NAMALWA (cell line): ENCODE data around the gene COX10.
"Not testable (repeated sequence)": the region's sequence is repeated elsewhere in the genome, so short reads cannot be mapped to it uniquely, and the experiment has no call there.

Source experiments
- DNase-seq: peaks from one replicate; pipeline ENCODE4 v3.0.0-alpha.2; 2015; ENCODE audit warnings: low spot score

The COX10 gene

DNA sequence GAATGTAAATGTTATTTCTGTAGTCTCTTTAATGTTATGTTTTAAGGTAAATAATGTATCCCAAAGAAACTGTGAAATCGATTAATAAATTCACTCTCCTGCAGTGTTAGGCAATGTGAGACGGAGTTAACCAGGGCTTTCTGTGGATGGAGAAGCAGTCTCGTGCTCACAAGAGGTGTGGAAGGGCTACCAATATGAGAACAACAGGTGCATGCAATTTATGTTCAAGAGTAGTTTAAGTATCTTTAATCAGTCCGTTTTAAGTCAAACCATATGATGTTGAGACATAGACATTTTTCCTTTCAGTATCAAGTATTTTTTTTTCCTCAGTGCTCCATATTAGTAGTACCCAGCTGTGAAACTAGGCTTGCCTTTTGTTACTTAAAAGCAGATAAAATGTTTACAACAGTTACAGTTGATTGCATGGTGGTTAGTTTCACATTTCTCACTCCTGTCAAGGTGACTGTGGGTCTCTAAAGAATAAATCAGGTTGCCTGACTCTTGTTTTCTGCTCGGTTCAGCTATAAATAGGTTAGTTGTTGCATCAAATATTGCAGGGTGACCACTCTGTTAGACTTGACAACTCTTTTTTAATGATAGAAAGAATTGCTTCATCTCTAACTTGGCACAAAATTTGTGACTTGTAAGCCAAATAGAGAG is 54.4 kb downstream of the COX10 start:
- no peak for DNase-seq

DNA sequence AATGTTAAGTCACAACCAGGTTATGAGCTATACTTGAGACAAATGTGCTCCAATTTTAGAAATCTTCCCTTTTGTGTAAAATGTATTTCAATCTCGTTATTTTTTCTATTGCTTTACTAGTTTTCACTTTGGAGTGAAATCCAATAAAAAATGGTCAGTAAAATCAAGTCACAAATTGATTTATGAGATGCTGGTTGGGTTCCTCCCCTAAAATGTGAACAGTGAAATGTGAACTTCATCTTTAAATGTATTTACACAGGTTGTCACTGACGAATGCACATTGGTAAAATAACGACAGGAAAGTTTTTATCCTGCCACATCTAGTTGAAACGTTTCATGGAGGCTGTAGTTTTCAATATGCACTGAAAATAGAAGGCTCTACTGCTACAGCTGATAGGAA is 55.5 kb downstream of the COX10 start:
- DNase-seq, result no peak

DNA sequence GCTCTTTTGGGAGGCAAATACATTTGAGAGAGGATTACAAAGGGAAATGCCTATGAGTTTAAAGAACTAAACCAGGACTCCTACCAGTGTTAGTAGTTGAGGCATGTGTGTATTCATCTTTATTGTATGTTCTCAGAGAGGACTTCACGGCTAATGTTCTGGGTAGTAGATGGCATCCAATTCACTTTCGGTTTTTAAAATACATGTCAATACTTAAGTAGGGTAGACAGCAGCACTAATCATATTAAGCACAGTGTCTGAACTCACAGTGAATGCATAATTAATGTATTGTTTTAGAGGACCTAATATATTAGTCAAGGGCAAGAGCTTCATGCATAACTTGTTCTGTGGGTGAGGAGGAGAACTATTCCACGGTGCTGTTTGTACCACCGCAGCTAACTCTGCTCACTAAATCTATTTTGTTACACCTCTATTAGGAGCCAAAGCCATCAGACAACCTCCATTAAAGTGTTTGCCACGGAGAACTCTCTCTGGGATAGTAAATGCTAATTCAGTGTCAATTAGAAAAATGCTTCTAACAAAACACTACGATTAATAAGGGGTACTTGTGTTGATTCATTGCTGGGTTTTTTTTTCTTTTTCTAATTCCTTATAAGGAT is 56.3 kb downstream of the COX10 start:
- DNase-seq, result no peak

DNA sequence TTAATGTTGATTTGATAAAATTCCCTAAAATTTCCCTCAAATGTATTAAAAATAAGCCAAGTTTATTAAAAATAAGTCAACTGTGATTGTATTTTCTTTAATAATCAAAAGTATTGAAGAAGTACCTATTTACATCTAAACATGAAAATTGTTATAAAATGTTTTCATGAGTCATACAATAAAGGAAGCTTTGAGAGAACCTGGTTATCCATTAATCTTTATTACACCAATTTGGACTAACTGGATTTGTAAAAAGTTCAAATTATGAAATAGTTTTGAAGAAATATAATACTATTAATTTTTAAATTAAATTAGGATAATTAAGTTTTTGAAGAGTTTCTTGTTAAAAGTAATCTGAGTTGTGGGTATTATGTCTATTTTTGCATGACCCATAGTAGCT is 63.8 kb downstream of the COX10 start:
- no peak for DNase-seq

DNA sequence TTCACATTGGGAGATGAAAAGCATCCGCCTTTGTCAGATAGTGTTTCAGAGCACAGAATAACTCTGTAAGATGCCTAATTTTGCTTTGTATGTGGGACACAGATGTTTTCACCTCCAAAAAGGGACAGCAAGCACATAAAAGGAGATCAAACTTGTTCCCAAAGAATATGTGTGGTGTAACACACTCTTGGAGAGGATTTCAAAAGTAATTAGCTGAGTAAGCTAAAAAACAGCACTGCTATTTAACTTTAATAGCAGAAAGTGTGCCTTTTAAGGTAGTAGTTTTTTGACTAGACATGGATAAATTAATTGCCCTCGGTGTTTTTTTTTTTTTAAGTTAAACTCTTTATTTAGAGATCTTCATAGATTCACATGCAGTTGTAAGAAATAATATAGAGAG is 65.2 kb downstream of the COX10 start:
- no peak for DNase-seq

DNA sequence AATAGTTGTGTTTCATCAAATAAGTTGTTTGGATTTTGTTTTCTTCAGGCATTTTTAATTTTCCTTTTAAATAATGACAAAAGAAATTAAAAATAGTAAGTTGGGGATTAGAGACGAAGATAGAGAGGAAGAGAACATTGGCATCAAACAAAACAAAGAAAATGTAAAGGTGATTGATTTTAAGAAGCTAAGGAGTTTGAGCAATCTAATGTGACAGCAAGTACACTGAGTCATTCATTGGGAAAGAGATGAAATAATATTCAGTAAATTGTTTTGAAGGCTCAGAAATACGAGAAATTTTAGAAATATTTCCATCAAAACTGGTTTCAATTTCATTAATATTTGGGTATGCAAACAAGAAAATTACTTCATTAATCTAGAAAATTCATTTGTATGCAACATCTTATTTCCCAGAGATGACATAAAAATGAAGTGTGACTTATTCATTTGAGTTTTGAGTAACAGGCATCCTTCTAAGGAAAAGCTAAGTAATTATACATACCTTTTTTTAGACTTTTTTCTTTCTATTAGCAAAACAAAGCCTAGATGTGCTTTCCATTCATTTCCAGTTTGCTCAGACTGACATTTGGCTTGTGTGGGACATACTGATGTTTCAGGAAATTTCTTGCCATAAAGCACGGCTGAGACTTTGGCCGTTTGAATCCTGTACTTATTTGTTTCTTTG is 66.7 kb downstream of the COX10 start:
- no peak for DNase-seq

DNA sequence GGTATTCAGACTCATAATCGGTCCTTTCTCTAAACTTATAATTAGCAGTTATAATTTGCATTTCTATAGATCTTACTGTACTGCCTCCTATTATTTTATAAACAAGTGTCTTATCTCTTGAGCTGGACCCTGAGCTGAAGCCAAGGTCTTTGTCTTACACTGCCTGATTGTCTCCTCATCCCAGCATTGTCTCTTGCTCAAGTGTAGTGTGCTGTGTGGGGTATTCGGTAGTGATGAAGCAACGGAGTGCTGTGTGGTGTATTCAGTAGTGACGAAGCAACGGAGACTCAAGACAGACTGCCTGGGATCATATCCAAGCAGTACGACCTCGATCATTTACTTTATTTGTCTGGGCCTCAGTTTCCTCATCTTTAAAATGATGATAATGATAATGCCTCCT is 69.3 kb downstream of the COX10 start:
- no peak for DNase-seq

DNA sequence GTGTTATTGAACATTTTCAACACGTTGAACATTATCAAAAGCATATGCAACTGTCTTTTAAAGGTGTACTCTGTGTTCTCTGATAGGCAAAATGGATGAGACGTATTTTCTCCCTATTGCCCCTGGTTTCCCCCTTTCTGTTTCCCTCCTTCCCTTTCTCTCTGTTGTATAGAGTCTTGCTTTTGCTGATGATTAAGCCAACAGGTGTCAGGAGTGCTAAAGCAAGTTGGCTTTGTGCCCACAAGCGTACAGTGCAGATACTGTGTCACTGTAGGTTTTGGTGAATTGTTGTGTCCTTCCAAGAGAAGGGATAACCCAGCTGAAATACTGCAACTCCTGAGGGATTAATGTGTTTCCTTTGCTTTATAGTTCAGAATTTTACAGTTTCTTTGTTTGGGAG is 74.4 kb downstream of the COX10 start:
- DNase-seq, result no peak

DNA sequence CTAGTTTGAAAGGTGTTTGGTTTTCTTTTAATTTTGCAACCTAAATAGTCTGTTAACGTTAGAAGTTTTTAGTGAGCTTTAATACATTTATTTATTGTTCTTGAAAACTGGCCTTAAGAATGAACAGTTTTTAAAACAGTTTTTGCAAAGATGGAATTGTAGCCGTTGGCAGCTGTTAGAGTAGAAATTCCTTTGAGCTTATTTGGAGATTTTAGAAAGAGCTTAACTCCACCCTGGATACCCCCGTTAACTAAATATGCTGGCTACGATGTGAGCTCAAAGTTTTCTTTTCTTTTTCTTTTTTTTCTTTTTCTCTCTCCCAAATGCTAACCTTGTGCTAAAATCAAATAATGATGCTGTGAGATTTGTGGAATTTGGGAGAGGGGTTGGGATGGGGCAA is 75.2 kb downstream of the COX10 start:
- DNase-seq, result no peak

DNA sequence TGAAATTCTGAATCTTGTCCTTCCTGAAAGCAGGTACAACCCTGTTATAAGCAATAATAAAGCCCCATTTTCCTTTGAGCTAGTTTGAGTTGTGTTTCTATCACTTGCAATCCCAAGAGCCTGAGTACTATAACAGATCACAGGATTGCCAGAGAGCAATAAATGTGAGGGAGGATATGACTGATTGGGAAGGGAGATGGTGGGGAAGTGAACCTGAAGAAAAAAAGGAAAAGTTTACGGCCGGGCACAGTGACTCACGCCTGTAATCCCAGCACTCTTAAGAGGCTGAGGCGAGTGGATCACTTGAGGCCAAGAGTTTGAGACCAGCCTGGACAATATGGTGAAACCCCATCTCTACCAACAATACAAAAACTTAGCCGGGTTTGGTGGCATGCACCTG is 80.4 kb downstream of the COX10 start:
- DNase-seq, result no peak

DNA sequence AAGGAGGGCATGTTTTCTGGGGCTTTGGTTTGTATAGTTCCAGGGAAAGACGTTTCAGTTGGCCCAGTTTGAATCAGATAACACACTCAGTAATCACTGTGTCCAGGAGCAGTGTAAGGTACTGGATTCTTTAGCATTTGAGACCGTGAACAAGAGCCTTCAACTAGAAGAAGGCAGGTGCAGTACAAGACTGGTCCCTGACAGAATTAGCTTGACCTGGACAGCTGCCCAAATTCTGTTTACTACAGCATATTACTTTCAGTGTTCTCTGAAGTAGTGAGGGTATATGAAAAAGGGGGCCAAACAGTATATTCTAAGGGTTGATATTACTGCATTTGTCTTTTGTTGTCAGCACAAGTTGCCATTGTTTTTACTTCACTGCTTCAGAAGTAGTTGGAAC is 81.3 kb downstream of the COX10 start:
- no peak for DNase-seq

DNA sequence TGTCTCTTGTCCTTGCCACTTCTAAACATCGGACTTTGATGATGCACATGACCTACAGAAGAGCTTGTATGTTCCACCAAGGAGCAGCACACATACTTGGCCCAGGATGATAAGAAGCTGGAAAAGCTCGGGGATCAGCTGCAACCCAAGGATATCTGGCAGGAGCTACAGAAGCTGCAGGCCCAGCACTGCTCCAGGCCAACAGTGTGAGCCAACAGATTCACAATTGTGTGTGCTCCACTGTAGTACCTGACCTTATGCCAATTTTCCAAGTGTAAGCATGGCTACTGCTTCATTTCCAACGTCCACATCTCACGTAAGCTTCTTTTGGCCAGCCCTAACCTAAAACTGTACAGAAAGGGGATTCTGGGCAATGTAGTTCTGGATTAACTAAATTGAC is 83.4 kb downstream of the COX10 start:
- no peak for DNase-seq

DNA sequence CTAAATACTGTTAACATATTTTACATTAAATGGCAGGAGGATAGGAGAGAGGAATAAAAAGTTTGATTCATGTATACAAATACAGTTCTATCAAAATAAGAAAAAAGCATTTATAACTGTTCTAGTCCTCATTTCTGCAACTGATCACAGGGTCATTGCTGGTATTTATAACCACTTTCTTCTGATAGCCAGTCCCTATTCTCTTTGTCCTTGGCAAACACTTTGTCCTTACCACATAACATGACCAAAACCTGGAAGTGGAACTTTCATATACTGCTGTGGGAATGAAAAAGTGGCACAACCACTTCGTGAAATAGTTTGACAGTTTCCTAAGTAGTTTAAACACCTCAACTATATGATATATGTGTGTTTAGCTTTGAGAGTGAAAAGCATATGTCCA is 84.1 kb downstream of the COX10 start:
- DNase-seq, result no peak

DNA sequence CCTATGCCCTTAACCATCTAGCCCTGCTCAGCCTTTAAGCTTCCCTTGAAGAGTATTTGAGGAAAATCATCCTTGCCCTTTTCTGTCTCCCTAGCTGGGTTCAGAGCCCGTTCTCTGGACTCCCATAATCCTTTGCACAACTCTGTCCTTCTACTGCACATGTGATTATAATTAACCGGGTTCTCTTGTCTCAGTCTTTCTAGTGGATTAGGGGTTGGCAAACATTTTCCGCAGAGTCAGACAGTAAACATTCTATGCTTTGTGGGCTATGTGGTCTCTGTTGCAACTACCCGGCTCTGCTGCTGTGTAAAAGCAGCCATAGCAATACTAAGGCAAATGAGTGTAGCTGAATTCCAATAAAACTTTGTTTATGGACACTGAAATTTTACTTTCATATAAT is 87.4 kb downstream of the COX10 start:
- no peak for DNase-seq

DNA sequence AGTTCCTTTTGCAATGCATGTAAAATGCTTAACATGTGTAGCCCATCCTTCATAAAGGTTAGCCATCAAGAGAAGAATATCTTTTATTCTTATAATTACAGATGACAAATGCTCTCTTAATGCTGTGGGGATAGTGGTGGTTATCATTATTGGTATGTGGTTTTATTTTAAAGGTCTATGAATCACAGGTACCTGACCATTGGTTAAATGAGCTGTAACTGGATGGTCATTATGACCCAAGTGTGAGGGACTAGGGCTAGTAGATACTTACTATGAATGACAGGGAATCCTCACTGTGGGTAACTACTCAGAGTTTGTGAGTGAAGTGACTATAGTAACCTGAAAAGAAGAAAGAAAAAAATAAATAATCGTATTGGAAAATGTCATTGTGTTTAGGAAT is 88.5 kb downstream of the COX10 start:
- no peak for DNase-seq

DNA sequence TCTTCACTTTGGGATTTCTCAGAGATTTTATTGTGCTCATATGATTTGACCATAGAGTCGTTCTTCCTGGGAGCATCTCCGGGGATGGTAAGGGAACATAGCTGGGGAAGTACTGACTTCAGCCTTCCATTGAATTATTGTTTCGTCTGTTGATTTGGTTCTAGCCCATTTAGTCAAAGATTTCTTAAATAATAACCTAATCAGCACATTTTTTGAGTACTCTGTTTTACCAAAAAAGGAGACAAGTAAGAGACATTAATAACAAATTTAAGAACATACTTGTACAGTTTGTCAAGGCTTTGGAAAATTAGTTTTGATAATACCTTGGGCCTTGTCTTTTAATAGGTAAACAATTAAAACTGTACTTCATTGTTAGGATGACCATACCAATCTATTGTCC is 89.4 kb downstream of the COX10 start:
- DNase-seq, result no peak

DNA sequence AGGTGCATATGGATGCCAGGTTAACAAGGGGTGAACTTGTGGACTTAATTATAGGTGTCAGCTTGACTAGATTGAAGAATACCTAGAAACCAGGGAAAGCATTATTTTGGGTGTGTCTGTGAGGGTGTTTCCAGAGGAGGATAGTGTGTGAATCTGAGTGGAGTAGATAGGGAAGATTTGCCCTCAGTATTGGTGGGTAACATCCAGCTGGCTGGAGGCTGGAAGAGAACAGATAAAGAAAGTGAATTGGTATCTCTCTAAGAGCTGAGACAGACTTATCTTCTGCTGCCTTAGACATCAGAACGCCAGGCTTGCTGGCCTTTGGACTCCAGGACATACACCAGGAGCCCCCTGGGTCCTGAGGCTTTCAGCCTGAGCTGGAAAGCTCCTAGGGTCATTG is 92.1 kb downstream of the COX10 start:
- no peak for DNase-seq

DNA sequence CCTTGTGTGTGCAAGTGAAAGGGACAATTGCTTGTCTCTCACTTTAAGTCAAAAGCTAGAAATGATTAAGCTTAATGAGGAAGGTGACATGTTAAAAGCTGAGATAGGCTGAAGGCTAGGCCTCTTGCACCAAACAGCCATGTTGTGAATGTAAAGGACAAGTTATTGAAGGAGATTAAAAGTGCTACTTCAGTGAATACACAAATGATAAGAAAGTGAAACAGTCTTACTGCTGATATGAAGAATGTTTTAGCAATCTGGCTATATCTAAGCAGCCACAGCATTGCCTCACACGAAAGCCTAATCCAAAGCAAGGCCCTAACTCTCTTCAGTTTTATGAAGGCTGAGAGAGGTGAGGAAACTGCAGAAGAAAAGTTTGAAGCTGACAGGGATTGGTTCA is 96.3 kb downstream of the COX10 start:
- no peak for DNase-seq

DNA sequence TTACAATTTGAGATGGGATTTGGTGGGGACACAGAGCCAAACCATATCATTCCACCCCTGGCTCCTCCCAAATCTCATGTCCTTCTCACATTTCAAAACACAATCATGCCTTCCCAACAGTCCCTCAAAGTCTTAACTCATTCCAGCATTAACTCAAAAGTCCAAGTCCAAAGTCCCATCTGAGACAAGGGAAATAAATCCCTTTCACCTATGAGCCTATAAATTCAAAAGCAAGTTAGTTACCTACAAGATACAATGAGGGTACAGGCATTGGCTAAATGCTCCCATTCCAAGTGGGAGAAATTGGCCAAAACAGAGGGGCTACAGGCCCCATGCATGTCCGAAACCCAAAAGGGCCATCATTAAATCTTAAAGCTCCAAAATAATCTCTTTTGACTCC is 98.5 kb downstream of the COX10 start:
- not testable (repeated sequence) for DNase-seq

DNA sequence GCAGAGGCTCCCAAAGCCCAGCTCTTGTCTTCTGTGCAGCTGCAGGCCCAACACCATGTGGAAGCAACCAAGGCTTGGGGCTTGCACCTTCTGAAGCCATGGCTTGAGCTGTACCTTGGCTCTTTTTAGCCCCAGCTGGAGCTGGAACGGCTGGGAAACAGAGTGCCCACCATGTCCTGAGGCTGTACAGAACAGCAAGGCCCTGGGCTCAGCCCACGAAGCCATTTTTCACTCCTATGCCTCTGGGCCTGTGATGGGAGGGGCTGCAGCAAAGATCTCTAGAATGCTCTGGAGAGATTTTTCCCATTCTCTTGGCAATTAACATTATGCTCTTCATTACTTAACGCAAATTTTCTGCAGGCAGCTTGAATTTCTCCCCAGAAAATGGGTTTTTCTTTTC is 99.3 kb downstream of the COX10 start:
- DNase-seq, result no peak

DNA sequence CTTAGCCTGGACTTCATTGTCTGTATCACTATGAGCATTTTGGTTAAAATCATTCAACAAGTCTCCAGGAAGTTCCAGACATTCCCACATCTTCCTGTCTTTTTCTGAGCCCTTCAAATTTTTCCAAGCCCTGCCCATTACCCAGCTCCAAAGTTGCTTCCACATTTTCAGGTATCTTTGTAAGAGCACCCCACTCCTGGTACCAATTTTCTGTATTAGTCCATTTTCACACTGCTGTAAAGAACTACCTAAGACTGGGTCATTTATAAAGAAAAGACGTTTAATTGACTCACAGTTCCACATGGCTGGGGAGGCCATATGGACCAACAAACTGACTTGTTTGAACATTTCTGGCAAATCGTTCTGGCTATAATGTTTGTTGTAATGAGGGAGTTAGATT is 100.0 kb downstream of the COX10 start:
- DNase-seq, result no peak

DNA sequence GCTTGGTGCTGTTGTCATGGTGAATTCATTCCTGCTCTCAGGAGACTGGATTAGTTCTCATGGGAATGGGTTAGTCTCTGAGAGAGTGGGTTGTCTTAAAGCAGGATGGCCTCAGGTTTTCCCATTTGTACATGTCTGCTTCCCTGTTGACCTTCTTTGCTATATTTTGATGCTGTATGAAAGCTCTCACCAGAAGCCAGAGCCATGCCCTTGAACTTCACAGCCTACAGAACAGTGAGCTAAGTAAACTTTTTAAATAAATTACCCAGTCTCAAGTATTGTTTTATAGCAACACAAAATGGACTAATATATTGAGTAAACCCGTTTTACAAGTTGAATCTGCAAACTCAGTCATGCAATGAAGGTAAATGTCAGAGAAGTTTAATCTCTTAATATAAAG is 100.6 kb downstream of the COX10 start:
- no peak for DNase-seq

DNA sequence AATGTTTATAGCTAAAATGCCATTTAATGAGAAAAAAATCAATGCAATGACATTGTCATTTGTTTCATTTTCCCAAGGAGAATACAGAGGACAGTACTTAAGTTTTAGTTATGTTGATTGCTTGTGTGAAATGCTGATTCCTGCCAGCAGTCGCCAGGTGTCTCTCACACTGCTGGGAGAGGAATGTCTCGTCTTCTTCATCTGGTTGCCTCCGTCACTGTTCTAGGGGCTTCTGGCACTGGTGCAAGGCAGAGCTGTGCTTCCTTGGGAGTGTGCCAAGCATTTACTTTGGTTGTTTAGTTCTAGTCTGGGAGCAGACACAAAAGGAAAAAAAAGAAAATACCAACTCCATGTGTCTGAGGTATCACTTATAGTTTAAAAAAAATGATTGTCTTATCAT is 107.7 kb downstream of the COX10 start:
- DNase-seq, result not testable (repeated sequence)

DNA sequence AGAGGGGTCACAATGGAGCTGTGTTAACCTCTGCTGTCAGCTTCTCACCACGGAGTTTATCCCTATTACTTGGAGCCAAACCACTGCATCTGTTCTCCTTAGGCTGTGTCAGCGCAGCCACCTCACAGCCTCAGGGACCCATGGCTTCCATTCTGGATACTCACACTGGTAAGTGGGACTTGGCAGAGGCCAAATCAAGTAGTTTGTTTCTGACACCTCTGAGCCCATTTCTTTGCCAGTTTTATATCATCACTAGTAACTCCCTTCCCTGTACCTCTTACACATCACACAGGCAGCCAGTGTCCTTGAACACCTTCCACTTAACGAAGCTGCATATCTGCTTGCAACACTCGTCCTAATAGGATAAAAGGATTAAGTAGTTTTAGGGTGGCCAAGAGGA is 108.5 kb downstream of the COX10 start:
- not testable (repeated sequence) for DNase-seq
